Measurements from ENCODE around the gene OR6S1.
"Not testable (repeated sequence)": the region's sequence is repeated elsewhere in the genome, so short reads cannot be mapped to it uniquely, and the experiment has no call there.

OR6S1 gene

DNA sequence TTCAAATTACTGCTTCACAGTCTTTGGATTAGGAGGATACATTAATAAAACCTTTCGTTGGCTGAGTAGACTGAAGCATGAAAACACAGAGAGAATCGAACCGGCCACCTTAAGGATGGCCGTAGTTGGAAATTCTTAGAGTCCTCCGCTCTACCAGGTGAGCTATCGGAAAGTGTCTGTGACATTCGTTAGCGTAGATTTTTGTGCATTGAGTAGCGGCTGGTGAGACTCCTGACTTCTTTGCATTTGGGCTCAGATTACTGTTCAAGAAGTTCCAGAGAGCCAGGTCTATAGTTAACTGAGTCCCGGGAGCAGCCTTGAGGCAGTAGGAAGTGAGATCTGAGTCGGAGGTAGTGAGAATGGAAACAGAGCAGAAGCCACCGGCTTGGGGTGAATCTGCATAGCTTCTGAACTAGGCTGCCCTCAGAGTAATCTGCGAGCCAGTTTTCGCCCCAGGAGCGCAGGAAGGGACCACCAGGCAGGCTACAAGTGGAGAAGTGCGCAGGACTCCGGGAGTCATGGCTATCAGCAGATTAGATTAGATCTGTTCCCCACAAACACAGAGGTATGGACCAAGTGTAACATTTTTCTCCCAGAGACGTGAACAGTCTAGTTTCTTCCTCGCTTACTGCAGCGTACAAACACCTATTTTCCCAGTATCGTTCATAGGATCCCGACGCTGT lies 11.0 kb downstream of the OR6S1 start:
- DNase-seq: peak; percentile 21

DNA sequence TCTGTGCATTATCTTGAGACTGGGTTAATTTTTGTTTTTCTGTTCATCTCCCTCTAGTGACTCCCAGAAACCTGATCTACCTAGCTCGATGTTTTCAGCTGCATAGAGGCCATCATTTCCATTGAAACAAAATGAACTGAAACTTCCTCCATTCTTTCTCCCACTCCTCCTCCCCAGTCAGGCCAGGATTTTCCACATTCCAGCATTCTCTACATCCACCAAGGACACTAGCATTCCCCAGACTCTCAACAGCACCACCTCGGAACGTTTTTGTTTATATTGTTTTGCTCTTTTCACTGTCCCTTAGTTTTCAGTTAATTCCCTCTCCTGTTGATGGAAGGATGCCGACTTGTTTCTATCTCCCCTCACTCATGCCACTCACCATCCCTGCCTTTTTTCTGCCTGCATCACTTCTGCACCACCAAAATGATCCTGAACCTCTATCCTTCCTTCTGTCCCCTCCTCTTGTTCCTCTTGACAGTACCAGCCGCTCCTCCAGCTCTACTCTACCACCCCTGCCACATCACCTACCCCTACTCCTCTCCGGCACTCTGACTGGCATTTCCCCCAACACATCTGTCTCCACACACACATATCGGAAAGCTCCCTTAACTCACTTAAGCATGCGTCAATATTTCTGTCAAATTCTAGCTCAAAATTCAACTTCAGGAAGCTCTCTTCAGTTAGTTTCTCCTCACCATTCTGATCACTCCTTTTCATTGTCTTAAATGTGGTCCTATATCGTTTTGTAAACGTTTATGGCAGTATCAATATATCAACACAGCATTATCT lies 13.2 kb downstream of the OR6S1 start:
- no peak for DNase-seq

GRCh38 chr14:20627346-20628027 lies 14.0 kb downstream of the OR6S1 start:
- no peak for DNase-seq

DNA sequence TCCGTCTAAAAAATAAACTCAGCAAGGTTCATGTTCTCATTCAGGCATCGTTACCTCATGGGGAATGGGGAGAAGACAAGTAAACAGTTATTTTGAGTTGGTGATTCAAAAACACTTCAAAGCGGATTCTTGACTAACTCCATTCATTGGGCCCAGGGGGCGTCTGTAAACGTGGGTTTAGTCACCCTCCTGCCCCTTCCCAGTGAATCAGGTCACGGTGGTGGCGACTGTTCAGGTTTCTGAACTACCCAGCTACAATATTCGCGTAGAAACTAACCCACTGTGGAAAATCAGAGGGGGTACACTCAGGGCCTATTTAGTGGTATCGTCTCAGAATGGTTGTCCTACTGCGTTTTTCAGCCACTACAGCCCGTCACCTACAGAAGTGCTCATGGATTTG lies 15.2 kb downstream of the OR6S1 start:
- no peak for DNase-seq

- DNase-seq: peak; percentile 39
Measured at GRCh38 chr14:20624495-20625070, 16.9 kb downstream of the OR6S1 start.

- no peak for DNase-seq
Measured at GRCh38 chr14:20623798-20624197, 17.7 kb downstream of the OR6S1 start.

GRCh38 chr14:20622816-20623291 lies 18.6 kb downstream of the OR6S1 start:
- peak; percentile 19 for DNase-seq

DNA sequence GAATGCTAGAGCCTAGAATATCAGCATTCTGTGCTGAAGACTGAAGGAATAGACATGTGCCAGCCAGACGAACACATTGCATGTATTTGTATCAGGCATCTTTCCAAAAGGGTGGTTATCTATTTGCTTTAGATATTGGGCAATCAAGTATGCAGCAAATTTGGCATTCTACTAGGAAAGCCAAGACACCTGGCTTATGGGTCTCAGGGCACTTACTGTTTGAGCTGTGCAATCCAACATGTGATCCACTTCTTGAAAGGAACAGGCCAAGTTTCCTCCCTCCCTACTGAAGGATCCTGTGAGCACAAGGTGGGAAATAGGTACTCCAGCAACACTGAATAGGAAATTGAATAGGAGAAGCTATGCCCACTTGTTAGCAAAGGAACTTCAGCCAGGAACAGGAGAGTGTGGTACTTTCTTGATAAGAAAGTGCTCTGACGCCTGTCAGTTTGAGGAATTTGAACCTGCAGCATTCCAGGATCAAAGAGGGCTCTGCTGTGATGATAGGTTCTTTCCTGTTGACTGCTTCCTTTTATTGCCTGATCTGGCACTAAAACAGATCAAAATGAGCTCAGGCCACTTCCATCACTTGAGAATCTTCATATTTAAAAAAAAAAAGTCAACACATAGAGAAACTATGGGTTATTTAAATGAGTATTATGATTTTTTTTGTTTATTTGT lies 20.6 kb downstream of the OR6S1 start:
- no peak for DNase-seq

DNA sequence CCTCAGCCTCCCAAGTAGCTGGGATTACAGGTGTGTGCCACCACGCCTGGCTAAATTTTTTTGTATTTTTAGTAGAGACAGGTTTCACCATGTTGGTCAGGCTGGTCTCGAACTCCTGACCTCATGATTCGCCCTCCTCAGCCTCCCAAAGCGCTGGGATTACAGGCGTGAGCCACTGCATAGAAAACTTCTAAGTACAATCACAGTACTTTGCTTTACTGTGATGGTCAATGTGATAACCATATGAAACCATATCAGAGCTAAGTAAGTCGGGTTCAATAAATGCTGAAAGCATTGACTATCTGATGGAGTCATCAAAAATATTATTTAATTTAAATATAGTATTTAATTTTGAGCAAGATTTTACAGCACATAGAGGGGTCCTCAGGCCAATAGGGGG lies 21.8 kb downstream of the OR6S1 start:
- not testable (repeated sequence) for DNase-seq

DNA sequence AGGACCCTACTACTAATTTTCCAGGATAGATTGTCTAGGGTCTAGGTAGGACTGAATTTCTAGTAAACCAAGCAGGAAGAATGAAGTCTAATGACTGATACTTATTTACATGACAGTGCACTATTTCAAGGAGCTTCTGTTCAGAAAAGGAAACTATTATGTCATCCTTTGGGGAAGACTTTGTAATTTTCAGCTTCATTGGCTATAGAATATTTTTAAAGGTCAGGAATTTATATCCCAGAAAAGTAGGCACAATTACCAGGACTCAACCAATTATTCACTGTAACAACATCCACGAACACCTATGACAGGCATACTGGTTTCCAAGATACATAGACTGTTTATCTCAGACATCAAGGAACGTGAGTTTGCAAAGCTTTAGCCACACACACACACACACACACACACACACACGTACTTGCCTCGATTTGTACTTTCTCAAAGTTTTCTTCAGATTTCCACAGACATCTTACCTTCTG lies 23.2 kb downstream of the OR6S1 start:
- DNase-seq: no peak

DNA sequence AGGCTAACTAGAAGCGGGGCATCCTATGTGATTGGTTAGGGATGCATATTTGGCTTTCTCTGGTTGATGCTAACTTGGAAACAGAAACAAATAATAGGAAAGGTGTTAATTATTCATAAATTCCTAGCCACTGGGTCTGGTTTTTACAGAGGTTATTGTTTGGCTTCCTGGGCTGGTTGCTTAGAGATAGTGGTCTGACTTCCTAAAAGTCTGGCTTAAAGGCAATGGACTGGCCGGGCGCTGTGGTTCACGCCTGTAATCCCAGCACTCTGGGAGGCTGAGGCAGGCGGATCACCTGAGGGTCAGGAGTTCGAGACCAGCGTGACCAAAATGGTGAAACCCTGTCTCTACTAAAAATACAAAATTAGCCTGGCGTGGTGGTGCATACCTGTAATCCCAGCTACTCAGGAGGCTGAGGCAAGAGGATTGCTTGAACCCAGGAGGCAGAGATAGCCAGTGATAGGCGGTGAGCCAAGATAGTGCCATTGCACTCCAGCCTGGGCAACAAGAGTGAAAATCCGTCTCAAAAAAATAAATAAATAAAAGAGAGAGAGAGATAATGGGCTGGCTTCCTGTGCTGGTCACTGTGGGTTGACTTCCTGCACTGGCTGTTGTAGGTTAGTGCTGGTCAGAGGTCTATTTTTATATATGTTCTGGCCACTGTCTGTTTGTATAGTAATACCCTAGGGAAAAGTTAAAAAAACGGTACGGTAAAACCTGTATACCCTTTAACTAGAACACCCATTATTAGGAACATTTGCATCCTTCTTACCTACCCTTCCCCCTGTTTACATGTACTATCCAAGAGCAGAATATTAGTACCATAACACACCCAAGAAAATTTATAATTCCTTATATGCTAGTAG lies 24.1 kb downstream of the OR6S1 start:
- DNase-seq: no peak

GRCh38 chr14:20615996-20616395 lies 25.5 kb downstream of the OR6S1 start:
- no peak for DNase-seq

GRCh38 chr14:20614038-20614840 lies 27.3 kb downstream of the OR6S1 start:
- peak; percentile 34 for DNase-seq

DNA sequence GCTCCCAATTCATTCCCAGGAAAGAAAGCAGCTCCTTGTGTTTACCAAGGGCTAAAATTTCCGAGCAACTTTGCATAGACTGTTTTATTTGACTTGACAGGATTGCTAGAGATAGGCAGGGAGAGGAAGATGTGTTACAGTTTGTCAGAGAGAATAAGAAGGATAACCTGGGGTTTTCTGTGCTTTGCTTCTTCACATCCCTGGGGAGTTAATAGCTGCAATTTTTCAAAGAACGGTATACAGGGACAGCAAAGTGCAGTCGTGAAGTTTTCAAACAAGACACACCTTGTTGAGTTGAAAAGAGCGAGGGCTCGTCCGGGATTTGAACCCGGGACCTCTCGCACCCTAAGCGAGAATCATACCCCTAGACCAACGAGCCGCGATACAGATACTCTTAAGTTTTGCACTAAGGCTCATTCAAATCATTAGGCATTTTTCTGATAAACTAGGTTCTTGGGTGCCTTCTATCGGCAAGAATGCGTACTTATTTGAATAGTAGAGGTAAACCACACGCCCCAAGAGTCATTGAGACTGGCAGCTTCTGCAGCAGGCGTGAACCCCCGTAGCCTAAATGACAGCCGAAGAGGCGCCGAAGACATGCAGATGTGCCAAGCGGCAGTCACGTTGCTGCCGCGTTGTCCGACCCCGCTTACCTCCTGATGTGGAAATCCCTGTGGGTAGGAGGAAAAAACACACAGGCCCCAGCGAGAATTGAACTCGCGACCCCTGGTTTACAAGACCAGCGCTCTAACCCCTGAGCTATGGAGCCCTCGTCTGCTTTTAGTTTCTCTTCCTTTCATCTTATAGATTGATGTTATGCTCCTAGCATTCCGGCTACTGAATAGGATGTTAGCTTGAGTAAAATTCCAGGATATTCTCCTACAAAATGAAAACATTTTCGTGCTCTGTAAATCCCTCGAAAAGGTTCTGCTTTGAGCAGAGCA lies 28.1 kb downstream of the OR6S1 start:
- DNase-seq: peak; percentile 79

- DNase-seq: no peak
Measured at GRCh38 chr14:20612403-20612802, 29.1 kb downstream of the OR6S1 start.

DNA sequence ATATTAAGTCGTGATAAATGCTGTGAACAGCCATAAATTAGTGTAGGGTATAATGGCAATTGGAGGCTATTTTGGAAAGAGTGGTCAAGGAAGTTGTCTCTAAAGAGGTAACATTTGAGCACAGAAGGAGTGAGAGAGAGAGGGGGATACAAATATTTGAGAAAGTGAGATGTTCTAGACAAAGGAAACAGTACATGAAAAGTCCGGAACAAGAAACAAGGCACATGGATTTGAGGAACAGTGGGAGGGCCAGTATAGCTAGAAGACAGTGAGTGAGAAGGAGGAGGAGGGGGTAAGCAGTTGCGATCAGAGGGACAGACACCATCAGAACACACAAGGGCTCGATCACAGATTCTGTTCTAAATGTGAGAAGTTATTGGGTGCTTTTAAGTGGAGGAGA lies 30.2 kb downstream of the OR6S1 start:
- DNase-seq: no peak

- DNase-seq: peak; percentile 72
Measured at GRCh38 chr14:20610002-20610765, 31.3 kb downstream of the OR6S1 start.

- peak; percentile 49 for DNase-seq
Measured at GRCh38 chr14:20609215-20610001, 32.1 kb downstream of the OR6S1 start.
